ENCODE results near the gene DERL2. TPM values are rescaled to one million over a fixed set of nuclear protein-coding genes. Genes with fewer than 3 reads are reported as not detected.

The DERL2 gene
- total and polyA plus RNA-seq, 9 of the 15 experiments (the other 6 are each of a cell fraction or from before 2014, with no cell fraction given): 11.5 to 105 (median 30.7) TPM

- TF ChIP-seq HCFC1 (IDR thresholded peaks at IDR 0.05; ENCODE audit: low read depth, low read length) (no peak; the same call in 1 of the 2 replicates), ZNF165 (CRISPR knock-in tag; IDR thresholded peaks at IDR 0.05; ENCODE audit: borderline replicate concordance) (no peak), HDAC8 (tag; IDR thresholded peaks at IDR 0.05) (0 out of 2 replicates have a peak, but pooled peaks have one; percentile 68), ZNF699 (CRISPR knock-in tag; IDR thresholded peaks at IDR 0.05; ENCODE audit: insufficient replicate concordance) (no peak), GABPB1 (CRISPR knock-in tag; IDR thresholded peaks at IDR 0.05) (peak; percentile 86), REST (IDR thresholded peaks at IDR 0.05; ENCODE audit: borderline replicate concordance) (peak; percentile 84), REST (CRISPR knock-in tag; IDR thresholded peaks at IDR 0.05; ENCODE audit: low read depth) (no peak), KDM4B (IDR thresholded peaks at IDR 0.05; ENCODE audit: borderline replicate concordance in 2 of 2, low read depth in 1 of 2) (no peak), ZBTB17 (CRISPR knock-in tag; IDR thresholded peaks at IDR 0.05) (peak; percentile 50; the same call in 1 of the 2 replicates)
These were observed 487 bp upstream of the DERL2 start, which contains the start of gene MIS12 (continued) for GRCh38 chr17:5486206-5487124.
